GM18520 (cell line): ENCODE data around the gene GEMIN4.

ENCODE experiments used
- ATAC-seq: cut with Tn5 transposase; IDR thresholded peaks from one replicate; pipeline ENCODE4 v1.9.1; 2021; ENCODE audit not compliant: unreplicated experiment

GEMIN4 gene

DNA sequence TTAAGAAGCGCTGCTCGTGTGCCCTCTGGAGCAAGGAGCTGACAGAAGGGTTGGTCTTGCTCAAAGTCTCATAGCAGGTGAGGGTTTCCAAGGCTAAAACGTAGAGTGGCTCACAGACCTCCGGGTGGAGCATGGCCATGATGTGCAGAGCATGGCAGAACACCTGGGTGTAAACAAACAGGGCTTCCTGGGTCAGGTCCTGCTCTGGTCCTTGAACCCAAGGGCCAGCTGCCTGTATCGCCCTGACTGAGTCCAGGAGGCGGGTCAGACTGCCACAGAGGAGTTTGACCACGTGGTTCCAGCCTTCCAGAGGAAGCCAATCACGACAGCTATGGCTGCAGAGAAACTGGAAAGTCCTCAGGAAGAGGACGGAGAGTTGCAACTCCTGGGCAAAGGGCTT, 7.1 kb downstream of the GEMIN4 start:
- no peak for ATAC-seq

DNA sequence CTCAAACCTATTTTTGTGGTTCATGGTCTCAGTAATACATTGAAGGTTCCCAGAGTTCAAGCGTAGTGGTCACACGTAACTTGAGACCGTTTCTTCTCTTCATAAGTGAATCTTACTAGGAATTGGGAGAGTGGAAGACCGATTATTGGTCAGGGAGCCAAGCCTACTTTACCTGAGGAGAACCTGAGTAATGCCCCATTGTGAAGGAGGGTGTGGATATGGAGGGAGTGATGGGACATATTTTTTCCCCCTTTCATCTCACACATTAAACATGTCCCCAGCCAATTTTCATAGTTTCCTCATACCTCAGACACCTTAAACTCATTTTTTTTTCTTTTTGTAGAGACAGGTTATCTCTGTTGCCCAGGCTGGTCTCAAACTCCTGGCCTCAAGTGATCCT, 8.9 kb downstream of the GEMIN4 start:
- ATAC-seq: no peak

DNA sequence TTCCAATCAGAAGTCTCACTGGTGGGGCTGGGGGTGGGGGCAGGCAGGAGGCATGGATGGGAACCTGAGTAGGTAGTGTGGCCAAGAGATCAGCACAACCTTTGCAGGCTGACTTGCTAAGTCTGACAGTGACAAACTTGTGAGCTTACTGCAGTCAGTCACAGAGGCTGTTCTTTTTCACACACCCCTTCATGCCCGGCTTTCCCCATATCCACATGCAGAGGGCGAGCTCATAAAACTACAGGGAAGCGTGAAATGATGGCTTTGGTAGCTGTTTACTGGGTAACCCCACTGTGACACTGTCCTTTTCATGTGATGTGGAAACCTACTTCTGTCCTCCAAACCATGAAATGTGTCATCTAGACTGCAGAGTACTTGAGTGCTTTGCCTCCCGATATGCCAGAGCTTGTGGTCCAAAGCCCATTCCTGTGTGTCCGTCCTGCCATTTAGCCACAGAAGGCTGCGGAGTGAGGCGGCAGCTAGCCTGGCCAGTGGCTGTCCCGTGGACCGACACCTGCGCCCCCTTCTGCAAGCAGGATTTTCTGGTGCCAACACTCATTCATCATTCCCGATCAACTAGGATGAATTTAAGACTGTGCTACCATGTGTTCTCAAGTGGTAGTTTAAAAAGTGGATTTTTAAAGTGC, 9.8 kb downstream of the GEMIN4 start:
- no peak for ATAC-seq

DNA sequence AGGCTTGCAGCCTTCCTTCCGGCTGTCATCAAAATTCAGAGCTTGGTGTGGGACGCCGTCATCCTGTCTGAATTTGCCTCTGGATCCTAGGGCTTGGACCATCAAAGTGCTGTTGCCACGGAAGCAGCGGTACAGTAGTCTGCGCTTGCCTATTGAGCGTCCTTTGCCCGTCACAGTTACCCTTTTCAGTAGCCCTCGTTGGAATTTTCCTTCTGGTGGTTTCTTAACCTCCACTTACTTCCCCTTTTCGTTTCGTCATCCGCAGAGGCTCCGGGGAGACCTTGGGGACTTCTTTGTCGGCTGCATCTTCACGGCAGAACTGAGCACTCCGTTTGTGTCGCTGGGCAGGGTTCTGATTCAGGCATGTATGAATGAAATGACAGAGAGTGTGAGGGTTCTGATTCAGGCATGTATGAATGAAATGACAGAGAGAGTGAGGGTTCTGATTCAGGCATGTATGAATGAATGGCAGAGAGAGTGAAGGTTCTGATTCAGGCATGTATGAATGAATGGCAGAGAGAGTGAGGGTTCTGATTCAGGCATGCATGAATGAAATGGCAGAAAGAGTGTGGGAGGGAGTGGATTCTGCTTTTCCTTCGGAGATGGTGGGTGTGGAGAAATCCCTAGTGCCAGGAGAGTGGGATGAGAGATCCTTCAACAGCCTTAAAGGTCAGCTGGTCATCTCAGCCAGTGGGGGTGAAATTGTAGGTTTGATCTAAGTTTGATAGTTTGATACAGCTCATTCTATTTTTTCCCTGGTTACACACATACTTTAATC, 11.6 kb downstream of the GEMIN4 start:
- peak; percentile 73 for ATAC-seq

DNA sequence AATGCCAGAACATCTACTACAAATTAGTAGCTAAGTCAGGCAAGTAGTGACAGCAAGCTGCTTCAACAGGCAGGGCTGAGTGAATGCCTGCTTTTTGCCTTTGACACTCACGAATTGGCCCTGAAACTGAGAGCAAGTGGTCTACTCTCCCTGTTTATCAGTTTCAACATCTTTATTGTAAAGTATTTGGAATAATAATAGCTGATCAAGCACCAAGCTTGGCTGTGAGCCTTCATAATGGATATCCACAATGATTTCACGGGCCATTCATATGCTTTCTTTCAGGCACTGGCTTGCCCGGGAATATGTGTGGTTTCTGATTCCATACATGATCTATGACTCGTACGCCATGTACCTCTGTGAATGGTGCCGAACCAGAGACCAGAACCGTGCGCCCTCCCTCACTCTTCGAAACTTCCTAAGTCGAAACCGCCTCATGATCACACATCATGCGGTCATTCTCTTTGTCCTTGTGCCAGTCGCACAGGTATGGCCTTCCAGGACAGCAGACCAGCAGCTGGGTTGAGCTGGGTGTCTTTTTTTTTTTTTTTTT, 14.4 kb downstream of the GEMIN4 start:
- ATAC-seq: no peak

DNA sequence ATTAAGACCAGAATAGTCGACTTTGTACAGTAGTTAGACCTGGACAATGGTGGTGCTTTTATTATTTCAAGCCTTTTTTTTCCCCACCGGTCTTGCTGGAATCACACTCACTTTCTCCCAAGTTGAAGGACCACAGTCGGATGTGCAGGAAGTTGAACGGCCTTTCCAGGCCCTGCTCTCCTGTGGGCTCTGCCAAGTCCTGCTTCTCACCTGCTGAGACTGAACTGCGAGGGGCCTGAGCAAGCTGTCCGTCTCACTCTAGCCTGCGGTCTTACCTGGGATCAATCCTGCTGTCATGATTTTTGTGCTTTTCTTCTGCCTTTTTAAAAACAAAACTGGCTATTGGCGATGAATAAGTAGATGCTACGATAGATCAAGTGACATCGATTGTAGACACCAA, 18.3 kb downstream of the GEMIN4 start:
- ATAC-seq: no peak

DNA sequence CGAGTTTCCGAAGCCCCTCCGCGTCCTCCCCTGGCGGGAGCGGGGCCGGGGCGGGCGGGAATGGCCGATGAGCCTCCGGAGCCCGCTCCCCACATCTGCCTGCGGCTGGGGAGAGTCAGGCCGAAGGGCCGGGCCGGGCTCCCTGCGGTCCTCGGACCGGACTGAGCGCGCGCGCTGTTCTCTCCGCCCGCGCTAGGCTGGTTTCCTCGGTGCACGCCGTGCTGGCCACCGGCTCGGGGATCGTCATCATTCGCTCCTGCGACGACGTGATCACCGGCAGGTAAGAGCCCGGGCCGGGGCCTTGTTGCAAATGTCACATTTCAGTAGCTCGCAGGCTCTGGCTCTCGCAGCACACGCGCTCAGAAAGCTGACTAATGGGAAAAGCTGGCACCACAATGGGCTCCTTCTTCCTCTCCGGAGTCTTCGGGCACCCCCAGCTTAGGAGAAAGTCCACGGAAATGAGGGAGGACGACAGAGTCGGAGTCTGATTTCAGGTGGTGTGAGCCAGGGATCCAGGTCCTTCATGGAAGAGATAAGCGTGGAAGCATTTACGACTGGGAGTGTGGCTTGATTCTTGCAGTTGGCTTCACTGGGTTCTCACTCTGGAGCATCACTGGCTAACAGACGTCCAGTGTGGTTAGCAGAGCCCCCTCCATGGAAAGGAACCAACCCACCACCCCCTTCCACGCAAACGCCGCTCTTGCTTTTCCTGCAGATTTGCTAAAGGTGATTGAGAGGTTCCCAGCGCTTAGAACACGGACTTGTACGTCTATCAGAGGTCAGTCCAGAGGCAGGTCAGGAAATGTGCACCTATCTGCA, 19.0 kb downstream of the GEMIN4 start:
- ATAC-seq: no peak

DNA sequence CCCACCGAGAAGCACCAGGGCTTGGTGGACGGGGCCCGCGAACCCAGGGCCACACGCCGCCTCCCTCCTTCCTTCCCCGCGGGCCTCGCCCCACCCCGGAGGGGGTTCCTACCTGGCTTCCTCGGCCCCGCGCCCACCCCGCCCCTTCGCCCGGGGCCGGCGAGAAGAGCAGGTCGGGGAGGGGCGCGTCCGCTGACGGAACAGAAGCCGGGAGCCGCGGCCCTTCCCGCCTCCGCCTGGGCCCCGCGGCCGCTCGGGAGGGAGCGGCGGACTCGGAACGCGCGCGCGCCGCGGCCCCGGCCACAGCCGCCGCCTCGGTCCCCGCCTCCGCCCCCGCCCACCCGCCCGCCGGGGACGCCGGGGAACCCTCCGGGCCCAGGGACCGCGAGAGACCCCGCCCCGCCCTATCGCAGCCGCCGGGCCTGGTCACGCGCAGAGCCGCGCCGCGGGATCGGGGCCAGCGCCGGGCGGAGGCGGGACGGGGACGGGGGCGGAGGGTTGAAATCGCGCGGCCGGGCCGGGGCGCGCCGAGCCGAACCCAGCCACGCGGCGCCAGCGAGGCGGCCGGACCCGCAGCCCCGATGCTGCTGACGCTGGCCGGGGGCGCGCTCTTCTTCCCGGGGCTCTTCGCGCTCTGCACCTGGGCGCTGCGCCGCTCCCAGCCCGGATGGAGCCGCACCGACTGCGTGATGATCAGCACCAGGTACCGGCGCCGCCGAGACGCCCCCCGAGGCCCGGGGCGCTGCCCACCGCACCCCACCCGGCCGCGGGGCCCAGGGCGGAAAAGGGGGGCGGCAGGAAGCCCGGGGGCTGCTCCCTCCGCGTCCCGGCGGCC, 19.8 kb downstream of the GEMIN4 start, which contains the start of gene TLCD3A:
TLCD3A (plus strand) TSS at position 530 of the 835 bp plus-strand sequence; CDS start at position 582, 52 bp downstream.
- no peak for ATAC-seq

DNA sequence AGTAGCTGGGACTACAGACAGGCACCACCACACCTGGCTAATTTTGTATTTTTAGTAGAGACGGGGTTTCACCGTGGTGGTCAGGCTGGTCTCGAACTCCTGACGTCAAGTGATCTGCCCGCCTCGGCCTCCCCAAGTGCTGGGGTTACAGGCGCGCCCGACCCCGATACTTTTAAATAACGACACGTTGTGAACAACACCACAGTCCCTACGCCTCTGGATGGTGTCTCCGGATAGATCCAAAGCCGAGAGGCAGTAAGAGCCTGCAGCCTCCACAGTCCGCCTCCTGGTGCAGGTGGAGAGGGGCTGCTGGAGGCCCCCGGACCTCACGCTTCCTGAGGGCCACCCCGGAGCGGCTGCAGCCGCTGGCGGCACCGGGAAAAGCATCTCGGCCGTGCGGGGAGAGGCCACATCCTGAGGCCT, 20.4 kb downstream of the GEMIN4 start:
- ATAC-seq: no peak

DNA sequence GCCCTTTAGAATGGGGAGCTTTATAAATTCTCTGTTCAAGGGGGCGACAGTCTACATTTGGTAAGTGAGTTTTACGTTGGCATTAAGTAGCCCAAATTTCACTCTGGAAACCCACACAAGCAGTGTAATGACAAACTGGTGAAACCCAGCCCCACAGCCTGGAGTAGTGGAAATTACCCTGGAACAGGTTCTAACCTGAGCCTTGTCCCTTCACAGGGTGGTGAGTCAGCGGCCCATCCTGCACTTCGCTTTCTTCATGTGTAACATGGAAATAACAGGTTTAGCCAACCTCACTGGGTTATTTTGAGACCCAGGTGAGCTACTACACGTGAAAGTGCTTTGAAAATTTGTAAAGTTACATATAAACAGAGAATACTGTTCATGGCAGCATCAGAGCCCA, 23.2 kb downstream of the GEMIN4 start:
- no peak for ATAC-seq

DNA sequence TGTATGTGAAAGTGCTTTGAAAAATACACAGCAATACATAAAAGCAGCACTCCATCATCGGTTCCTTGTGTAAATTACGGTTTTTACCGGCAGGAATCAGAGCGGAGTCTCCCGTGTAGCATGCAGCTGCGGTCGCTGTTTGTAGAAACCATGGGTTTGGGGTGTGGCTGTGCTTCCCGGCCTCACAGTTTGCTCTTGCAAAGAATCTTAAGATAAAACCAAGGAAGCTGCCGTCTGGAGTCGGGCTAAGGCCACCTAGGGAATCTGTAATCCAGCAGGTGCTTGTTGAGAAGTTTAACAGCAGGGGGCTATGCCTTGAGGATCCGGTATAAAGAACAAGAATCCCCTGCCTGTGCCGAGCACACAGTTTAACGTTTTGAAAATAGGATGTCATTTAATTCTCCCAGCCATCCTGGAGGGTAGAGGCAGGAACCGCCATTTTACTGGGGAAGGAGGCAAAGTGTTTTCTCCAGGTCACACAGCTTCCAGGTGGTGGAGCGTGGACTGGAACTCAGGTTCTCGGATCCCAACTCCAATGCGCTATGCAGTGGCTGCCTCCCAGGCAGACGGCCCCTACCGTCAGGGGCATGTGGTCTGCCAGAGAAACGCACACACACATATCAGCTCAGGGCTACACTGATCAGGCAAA, 25.7 kb downstream of the GEMIN4 start:
- no peak for ATAC-seq

DNA sequence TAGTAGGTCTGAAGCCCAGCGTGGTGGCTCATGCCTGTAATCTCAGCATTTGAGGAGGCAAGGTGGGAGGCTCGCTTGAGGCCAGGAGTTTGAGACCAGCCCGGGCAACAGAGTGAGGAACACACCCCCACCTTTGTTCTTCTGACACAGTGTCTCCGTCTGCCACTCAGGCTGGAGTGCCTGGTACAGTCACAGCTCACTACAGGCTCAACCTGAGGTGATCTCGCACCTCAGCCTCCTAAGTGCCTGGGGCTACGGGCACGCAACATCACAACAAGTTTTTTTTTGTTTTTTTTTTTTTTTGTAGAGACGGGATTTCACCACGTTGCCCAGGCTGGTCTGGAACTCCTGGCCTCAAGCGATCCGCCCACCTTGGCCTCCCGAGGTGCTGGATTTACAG, 26.3 kb downstream of the GEMIN4 start:
- no peak for ATAC-seq

DNA sequence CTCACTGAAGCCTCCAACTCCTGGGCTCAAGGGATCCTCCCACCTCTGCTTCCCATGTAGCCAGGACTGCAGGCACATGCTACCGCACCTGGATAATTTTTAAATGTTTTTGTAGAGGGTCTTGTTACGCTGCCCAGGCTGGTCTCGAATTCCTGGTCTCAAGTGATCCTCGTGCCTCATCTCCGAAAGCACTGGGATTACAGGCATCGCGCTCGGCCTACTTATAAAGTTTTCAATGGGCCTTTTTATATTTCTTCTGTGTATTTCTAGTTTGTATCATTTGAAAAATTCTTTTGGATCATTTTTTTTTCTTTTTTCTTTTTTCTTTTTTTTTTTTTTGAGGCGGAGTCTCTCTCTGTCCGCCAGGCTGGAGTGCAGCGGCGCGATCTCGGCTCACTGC, 27.0 kb downstream of the GEMIN4 start:
- ATAC-seq: no peak

DNA sequence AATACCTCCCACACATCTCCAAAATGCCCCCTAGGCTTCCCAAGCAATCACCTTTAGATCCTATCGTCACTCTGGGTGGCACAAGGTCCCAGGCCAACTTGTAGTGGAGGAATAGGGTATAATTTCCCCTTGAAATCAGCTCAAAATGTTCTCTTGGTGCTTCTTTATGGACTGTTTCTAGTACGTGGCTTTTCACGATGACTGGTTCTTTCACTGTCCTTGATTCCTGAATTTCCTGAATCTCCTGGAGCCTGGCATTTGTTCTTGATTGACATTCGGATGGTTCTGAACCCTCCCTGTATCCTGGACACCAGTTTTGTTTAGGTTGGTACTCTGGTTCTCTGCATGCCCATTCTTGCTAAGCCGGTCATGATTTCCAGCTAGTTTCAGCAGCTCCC, 30.5 kb downstream of the GEMIN4 start:
- ATAC-seq: no peak

DNA sequence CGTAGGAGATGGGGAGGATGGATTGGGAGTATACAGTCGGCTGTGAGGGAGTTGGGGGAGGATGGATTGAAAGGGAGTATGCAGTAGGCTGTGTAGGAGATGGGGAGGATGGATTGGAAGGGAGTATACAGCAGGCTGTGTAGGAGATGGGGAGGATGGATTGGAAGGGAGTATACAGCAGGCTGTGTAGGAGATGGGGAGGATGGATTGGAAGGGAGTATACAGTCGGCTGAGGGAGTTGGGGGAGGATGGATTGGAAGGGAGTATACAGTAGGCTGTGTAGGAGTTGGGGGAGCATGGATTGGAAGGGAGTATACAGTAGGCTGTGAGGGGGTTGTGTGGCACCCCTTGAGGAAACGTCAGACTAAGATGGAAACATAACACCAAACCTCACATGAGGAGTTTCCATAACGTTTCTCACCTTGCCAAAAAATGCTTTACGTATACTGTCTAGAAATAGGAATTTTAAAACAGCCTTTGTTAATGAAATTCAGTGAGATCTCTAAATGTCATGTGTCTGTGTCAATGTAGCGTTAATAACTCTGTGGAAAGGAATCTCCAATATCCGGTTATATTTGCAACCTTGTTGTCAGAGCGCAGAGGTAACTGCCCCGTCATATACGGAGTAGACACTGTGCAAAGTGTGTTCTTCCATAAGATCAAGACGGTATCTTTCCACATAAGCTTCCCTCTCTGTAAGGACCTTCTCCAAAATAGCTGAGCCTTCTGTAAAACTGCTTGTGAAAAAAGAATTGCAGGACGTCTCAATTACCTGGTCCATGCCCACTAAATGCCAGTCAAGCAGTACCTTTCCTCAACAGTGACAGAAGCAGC, 31.1 kb downstream of the GEMIN4 start:
- no peak for ATAC-seq

DNA sequence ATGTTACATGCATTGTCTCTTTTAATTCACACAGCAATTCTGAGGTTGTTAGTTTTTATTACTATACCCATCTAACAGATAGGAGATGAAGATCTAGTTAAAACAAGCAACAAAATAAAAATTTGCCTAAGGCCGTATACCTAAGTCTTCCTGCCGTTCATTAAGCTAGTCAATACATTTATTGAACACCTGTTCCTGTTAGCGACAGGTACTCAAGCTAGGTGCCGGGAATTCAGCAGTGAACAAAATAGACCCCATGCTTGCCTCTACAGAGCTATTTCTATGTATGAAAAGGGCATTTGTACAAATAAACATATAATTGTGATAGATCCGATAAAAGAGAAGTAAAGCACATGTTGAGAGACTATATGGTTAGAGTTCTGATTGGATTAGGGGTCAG, 34.0 kb downstream of the GEMIN4 start:
- ATAC-seq: no peak

DNA sequence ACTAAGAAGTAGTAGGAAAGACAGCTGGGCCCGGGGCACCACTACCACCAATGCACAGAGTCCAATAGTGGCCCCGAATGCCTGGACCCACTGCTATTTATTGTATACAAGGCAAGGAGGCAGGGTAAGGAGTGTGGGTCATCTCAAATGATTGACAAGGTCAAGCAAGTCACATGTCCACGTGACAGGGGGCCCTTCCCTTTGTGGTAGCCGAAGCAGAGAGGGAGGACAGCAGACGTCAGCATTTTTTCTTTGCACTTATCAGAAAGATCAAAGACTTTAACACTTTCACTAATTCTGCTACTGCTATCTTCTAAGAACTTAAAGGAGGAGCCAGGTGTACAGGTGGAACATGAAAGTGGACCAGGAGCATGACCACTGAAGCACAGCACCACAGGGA, 43.9 kb downstream of the GEMIN4 start:
- no peak for ATAC-seq

DNA sequence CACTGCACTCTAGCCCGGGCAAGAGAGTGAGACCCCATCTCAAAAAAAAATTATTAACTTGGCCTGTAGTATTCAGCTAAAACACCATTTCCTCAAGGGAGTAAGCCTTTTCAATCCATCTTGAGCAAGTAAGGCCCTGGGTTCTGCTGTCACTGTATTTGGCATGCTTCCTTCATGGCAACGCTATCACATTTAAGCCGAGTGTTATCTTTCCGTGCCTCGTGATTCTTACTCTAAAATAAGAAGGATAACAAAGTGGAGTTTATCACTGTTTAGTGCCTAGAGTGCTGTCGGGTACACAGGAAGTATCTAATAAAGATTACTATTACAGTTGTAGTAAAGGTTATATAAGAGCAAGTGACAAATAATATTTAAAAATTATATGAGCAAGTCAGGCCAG, 46.2 kb downstream of the GEMIN4 start:
- no peak for ATAC-seq

DNA sequence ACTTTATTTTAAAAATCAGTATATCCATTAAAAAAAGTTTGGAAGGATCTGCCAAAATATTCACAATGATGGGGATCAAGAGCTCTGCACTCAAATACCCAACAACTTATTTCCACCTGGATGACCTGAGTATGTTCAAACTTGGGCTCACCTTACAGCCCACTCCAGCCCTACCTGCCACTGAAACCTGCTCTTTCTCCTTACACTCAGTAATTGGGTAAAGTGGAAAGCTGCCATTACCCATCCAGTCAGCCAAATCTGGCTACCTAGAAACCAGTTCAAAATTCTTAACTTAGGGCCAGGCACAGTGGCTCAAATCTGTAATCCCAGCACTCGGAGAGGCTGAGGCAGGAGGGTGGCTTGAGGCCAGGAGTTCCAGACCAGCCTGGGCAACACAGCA, 47.1 kb downstream of the GEMIN4 start:
- ATAC-seq: no peak
